BLaER1 treated with 17β-estradiol and CSF1 and Interleukin-3, amounts not matched to agents 10 nM and 100 nM (cell line): ENCODE data around the gene STARD13.

Experiments used
- H3K27ac ChIP-seq, 11 experiments: shearing (Covaris generic); formaldehyde crosslinking; 2 replicates each; pipeline ENCODE4 v1.8.1; 2022
- H3K27me3 ChIP-seq, 11 experiments: shearing (Covaris generic); formaldehyde crosslinking; 2 replicates each; pipeline ENCODE4 v1.8.1; 2022
- H3K36me3 ChIP-seq, 11 experiments: shearing (Covaris generic); formaldehyde crosslinking; 2 replicates each; pipeline ENCODE4 v1.8.1; 2022
- H3K4me1 ChIP-seq, 10 experiments: shearing (Covaris generic); formaldehyde crosslinking; 2 replicates each; pipeline ENCODE4 v1.8.1; 2022
- H3K4me2 ChIP-seq, 11 experiments: shearing (Covaris generic); formaldehyde crosslinking; 2 replicates each; pipeline ENCODE4 v1.8.1; 2022
- H3K4me3 ChIP-seq, 10 experiments: shearing (Covaris generic); formaldehyde crosslinking; 2 replicates each; pipeline ENCODE4 v1.8.1; 2022
- H3K9ac ChIP-seq, 11 experiments: shearing (Covaris generic); formaldehyde crosslinking; 2 replicates each; pipeline ENCODE4 v1.8.1; 2022
- H3K9me3 ChIP-seq, 11 experiments: shearing (Covaris generic); formaldehyde crosslinking; replicated peaks in 1 of 11; 2 replicates each; pipeline ENCODE4 v1.8.1; 2022
- H4K20me1 ChIP-seq, 11 experiments: shearing (Covaris generic); formaldehyde crosslinking; 2 replicates each; pipeline ENCODE4 v1.8.1; 2022
- Cebpa-rat ChIP-seq, 11 experiments: shearing (Covaris generic); IDR thresholded peaks; 2 replicates each; pipeline ENCODE4 v1.8.1; 2022

Gene STARD13

DNA sequence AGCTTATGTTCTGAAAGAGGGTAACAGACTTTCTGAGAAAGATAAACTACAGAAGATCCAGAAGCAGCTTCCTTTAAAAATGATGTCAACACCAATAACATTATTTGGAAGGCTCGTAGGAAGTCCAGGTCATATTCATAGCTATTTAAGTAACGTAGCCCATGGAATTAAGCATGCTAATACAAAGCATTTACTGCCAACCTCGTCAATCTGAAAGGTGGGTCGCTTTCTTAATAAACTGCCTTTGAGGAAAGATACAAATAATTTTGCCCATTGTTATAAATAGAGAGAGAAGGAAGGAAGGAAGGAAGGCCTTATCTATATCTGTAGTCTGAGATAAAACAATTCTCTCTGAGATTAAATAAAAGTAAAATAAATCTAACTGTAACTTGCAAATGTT lies 80.3 kb downstream of the STARD13 start:
- H3K27me3 ChIP-seq = no peaks in the 10 kb centered on the region
- peaks cover 0 to 4% (median 0%) of the 10 kb centered on the region in 11 experiments; a peak in 3 of 22 replicates for H3K9me3 ChIP-seq
- peak overlapping the region in 1 of 11 experiments; percentile 14; a peak in 3 of 22 replicates for H3K27ac ChIP-seq
- no peak for TF ChIP-seq Cebpa-rat (IDR thresholded peaks at IDR 0.05)
- no peaks in the 10 kb centered on the region; a peak in 1 of 22 replicates for H3K36me3 ChIP-seq
- peak overlapping the region in 4 of 10 experiments; percentile 35 to 45 (median 40); a peak in 5 of 20 replicates for H3K4me3 ChIP-seq
- peaks cover 0 to 1% (median 0%) of the 10 kb centered on the region in 11 experiments; a peak in 1 of 22 replicates for H4K20me1 ChIP-seq
- peak overlapping the region in 3 of 11 experiments; percentile 20 to 51 (median 32); a peak in 3 of 22 replicates for H3K9ac ChIP-seq
- H3K4me1 ChIP-seq = peaks cover 39 to 65% (median 53%) of the 10 kb centered on the region in 10 experiments
- peak overlapping the region; percentile 38 to 83 (median 69); a peak in 21 of 22 replicates for H3K4me2 ChIP-seq

DNA sequence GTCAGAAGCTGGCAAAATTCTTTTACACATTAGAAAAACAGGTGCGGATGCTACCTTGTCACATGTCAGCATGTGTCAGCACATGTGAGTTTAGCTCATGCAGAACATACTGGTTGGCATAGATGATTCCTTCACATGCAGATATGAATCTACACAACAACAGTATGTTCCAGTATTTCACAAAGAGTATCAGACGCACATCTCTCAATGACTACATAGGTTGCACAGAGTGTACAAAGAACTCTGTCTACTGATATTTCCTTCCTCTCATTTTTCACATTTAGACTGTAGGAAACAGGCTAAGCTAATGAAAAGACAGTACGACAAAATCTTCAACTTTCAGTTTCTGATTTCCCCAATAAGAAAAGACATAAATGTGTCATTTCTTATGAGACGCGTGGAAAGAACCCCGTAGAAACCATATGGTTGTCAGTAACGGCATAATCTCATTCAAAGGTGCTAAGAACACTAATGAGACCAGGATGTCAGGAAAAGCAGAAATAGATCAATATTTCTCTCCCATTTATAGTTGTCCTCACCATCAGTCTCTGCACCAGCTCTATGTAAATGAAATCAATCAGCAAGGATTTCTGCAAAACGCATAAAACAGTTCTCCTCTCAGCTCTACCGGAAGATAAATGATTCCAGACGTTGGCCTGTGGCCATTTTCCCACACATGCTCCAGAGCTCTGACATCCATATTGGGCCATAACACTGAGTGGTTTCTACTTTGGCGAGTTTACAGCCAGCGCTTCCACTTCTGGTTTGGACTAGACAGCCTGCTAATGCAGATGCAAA lies 81.2 kb downstream of the STARD13 start:
- Histone ChIP-seq H3K4me3 (peak overlapping the region in 5 of 10 experiments; percentile 7 to 45 (median 40); a peak in 6 of 20 replicates), H4K20me1 (peaks cover 0 to 4% (median 0%) of the 10 kb centered on the region in 11 experiments; a peak in 1 of 22 replicates), H3K27ac (no peak overlapping the region; a peak in 2 of 22 replicates), H3K9me3 (peaks cover 0 to 7% (median 0%) of the 10 kb centered on the region in 11 experiments; a peak in 3 of 22 replicates), H3K4me2 (peak overlapping the region; percentile 38 to 83 (median 69); a peak in 20 of 22 replicates), H3K4me1 (peaks cover 39 to 73% (median 54%) of the 10 kb centered on the region in 10 experiments), H3K36me3 (no peaks in the 10 kb centered on the region; a peak in 1 of 22 replicates), H3K27me3 (no peaks in the 10 kb centered on the region), H3K9ac (peak overlapping the region in 1 of 11 experiments; percentile 51; a peak in 1 of 22 replicates)
- TF ChIP-seq Cebpa-rat (IDR thresholded peaks at IDR 0.05) = no peak

DNA sequence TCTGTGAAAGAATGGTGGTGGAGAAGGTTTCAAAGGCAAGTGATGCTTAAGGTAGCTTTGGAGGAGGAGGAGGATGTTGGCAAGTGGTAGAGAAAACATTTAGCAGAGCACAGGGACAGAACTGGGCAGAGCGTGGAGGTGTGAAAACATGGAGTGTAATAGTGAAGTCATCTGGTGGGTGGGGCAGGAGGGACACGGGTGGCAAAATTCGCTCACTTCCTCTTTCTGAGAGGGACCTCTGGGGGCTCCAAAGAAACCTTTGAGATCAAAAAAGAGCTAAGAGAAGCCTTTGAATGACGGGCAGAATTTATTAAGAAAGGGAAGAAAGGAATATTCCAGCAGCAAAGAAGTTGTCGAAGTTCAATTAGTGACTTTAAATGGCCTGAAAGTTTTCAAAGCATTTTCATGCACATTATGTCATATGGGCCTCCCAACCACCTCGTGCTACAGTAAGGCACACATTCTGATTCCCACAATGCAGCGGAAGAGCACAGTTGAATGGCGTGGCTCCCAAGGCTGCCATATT lies 82.8 kb downstream of the STARD13 start:
- H3K9me3 ChIP-seq = peaks cover 0 to 7% (median 0%) of the 10 kb centered on the region in 11 experiments; a peak in 4 of 22 replicates
- H3K36me3 ChIP-seq = no peaks in the 10 kb centered on the region; a peak in 1 of 22 replicates
- no peaks in the 10 kb centered on the region for H3K27me3 ChIP-seq
- H3K9ac ChIP-seq = no peak overlapping the region
- peaks cover 37 to 69% (median 50%) of the 10 kb centered on the region in 10 experiments for H3K4me1 ChIP-seq
- no peak for TF ChIP-seq Cebpa-rat (IDR thresholded peaks at IDR 0.05)
- H3K27ac ChIP-seq = no peak overlapping the region
- H4K20me1 ChIP-seq = peaks cover 0 to 4% (median 0%) of the 10 kb centered on the region in 11 experiments; a peak in 1 of 22 replicates
- H3K4me2 ChIP-seq = peak overlapping the region in 10 of 11 experiments; percentile 7 to 83 (median 26); a peak in 12 of 22 replicates
- no peak overlapping the region; a peak in 1 of 20 replicates for H3K4me3 ChIP-seq

DNA sequence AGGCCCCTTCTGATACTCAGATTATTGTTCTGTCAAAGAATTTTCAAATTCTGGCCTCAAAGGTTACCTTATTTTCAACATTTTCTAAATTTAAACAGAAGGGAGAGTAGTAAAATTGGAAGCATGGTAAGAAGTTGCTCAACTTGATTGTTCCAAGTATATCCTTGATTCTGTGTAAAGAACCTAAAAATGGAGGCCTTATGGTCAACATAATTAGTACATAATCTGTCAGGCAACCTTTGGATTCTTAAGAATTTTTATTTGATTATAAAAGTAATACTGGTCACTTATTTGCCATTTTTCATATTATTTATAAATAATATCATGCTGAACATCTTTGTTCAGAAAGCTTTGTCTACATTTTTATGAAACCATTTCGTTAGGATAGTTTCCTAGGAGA lies 83.9 kb downstream of the STARD13 start:
- Histone ChIP-seq H3K4me3 (no peak overlapping the region), H3K9ac (no peak overlapping the region), H3K4me2 (no peak overlapping the region; a peak in 1 of 22 replicates), H3K9me3 (peaks cover 0 to 7% (median 0%) of the 10 kb centered on the region in 11 experiments; a peak in 4 of 22 replicates), H3K27ac (no peak overlapping the region), H3K27me3 (no peaks in the 10 kb centered on the region), H4K20me1 (peaks cover 0 to 4% (median 0%) of the 10 kb centered on the region in 11 experiments; a peak in 1 of 22 replicates), H3K36me3 (no peaks in the 10 kb centered on the region; a peak in 1 of 22 replicates), H3K4me1 (peaks cover 29 to 59% (median 42%) of the 10 kb centered on the region in 10 experiments)
- TF ChIP-seq Cebpa-rat (IDR thresholded peaks at IDR 0.05) = no peak

DNA sequence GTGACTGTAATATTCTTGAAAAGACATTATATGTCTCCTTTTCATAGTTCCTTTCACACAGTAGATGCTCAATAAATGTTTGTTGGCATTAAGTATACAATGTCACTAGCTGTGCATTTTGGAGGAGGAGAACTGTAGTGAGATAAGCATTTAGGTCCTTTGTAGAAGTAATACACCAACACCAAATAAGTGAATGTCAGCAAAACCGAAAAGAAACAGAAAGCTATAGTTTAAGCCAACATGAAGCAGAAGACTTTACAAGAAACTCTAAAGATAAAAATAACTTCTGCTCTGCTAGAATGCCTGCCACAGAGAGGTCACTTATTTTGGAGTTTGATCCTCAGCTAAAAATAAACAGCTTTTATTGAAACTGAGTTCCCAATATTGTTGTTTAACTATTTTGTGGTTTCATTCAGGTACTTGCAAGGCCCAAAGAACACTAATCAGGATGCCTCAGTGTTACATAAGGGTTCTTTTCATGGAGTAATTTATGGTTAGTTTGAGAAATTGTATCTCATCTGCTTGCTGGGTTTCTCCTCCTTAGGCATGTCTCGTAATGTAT lies 86.2 kb downstream of the STARD13 start:
- Histone ChIP-seq H3K27ac (no peak overlapping the region), H3K9me3 (peaks cover 0 to 7% (median 0%) of the 10 kb centered on the region in 11 experiments; a peak in 4 of 22 replicates), H3K4me3 (no peak overlapping the region), H3K4me1 (peaks cover 10 to 49% (median 29%) of the 10 kb centered on the region in 10 experiments; a peak in 19 of 20 replicates), H4K20me1 (peaks cover 0 to 4% (median 0%) of the 10 kb centered on the region in 11 experiments; a peak in 2 of 22 replicates), H3K9ac (no peak overlapping the region), H3K27me3 (no peaks in the 10 kb centered on the region), H3K4me2 (peak overlapping the region in 4 of 11 experiments; percentile 8 to 49 (median 20); a peak in 5 of 22 replicates), H3K36me3 (no peaks in the 10 kb centered on the region; a peak in 1 of 22 replicates)
- TF ChIP-seq Cebpa-rat (IDR thresholded peaks at IDR 0.05) = no peak

DNA sequence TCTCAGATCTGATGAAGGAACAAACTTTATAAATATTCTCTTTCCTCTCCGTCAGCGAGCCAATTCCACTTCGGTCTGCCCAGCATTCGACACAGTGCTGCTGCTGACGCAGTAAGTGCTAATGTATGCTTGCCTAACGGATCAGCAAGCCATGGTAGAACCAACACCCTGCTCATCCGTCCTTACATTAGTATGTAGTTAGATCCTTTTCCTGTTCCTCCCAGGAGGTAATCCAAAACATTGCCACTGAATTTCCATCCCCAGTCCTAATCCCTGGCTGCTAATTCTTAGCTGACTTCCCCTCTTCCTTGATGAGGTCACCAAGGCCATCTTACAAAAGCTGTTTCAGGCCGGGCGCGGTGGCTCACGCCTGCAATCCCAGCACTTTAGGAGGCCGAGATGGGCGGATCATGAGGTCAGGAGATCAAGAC lies 88.0 kb downstream of the STARD13 start:
- peaks cover 0 to 7% (median 0%) of the 10 kb centered on the region in 11 experiments; a peak in 4 of 22 replicates for H3K9me3 ChIP-seq
- H3K4me1 ChIP-seq = peaks cover 2 to 30% (median 14%) of the 10 kb centered on the region in 10 experiments; a peak in 18 of 20 replicates
- TF ChIP-seq Cebpa-rat (IDR thresholded peaks at IDR 0.05) = no peak
- no peak overlapping the region for H3K4me3 ChIP-seq
- H3K4me2 ChIP-seq = no peak overlapping the region
- no peak overlapping the region for H3K9ac ChIP-seq
- H3K36me3 ChIP-seq = no peaks in the 10 kb centered on the region; a peak in 1 of 22 replicates
- no peak overlapping the region for H3K27ac ChIP-seq
- no peaks in the 10 kb centered on the region for H3K27me3 ChIP-seq
- H4K20me1 ChIP-seq = peaks cover 0 to 4% (median 0%) of the 10 kb centered on the region in 11 experiments; a peak in 2 of 22 replicates

DNA sequence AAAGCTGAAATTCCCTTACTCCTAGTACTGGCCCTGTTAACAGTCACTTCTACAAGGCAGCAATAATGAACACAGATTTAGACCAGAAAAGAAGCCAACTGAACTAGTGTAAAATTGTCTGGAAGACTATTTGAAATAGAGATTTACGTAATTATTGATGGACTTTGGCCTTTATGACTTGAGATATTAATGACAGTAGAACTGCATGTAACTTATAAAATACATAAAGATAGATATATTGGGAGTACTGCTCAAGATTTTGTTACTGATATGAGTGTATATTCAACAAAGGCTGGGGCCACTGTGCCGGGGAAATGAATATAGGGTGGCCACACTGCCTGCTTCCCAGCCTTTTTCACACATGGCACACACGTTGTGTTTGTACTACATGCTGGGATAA lies 88.8 kb downstream of the STARD13 start:
- H3K4me1 ChIP-seq = peaks cover 0 to 27% (median 10%) of the 10 kb centered on the region in 10 experiments; a peak in 13 of 20 replicates
- H3K4me2 ChIP-seq = no peak overlapping the region
- no peak for TF ChIP-seq Cebpa-rat (IDR thresholded peaks at IDR 0.05)
- no peak overlapping the region for H3K27ac ChIP-seq
- H4K20me1 ChIP-seq = peaks cover 0 to 4% (median 0%) of the 10 kb centered on the region in 11 experiments; a peak in 2 of 22 replicates
- H3K4me3 ChIP-seq = no peak overlapping the region
- no peak overlapping the region for H3K9ac ChIP-seq
- H3K27me3 ChIP-seq = no peaks in the 10 kb centered on the region
- H3K36me3 ChIP-seq = no peaks in the 10 kb centered on the region; a peak in 1 of 22 replicates
- peaks cover 0 to 7% (median 0%) of the 10 kb centered on the region in 11 experiments; a peak in 3 of 22 replicates for H3K9me3 ChIP-seq
